PC-3 (cell line): ENCODE data around the gene TMEM184A. TPM values are rescaled to one million over a fixed set of nuclear protein-coding genes. Genes with fewer than 3 reads are reported as not detected.

Experiments used
- ATAC-seq: fragments of 200-7000 bp; cut with Tn5 transposase; 2 replicates; pipeline ENCODE4 v1.9.1; 2020; ENCODE audit warnings: mild to moderate bottlenecking, moderate library complexity
- BruUV-seq: library from RNA; stranded (reverse); fragments of 400-500 nt; replicated peaks from 2 replicates; lab custom pipeline; 2021; lab: Mats Ljungman, UMichigan
- CTCF ChIA-PET: fragments of 300-600 bp; sonication (Branson Sonifier 250); formaldehyde crosslinking; loops from one replicate; lab custom pipeline; 2022; ENCODE audit warnings: antibody characterized with exemption; lab: Charles Lee
- POLR2A ChIA-PET: fragments of 300-600 bp; sonication (Branson Sonifier 250); formaldehyde crosslinking; loops from one replicate; lab custom pipeline; 2022; ENCODE audit warnings: antibody characterized with exemption; ENCODE audit not compliant: unreplicated experiment; lab: Charles Lee
- DNase-seq: peaks from one replicate; pipeline ENCODE4 v3.0.0-alpha.2; 2015
- H2AFZ ChIP-seq: fragments of 300-600 bp; sonication (generic); 2 replicates; pipeline ENCODE4 v1.6.0; 2016; ENCODE audit warnings: antibody characterized with exemption, low read length
- H3F3A ChIP-seq: fragments of 300-600 bp; sonication (generic); one replicate; pipeline ENCODE4 v1.6.0; 2017; ENCODE audit warnings: antibody characterized with exemption, low read length, control low read depth, mild to moderate bottlenecking; ENCODE audit not compliant: unreplicated experiment
- H3K27ac ChIP-seq: fragments of 300-600 bp; sonication (generic); 2 replicates; pipeline ENCODE4 v1.5.1; 2016; ENCODE audit warnings: mild to moderate bottlenecking, low read length
- H3K27me3 ChIP-seq: fragments of 300-600 bp; sonication (generic); 2 replicates; pipeline ENCODE4 v1.6.1; 2016; ENCODE audit warnings: low read length, mixed read lengths
- H3K36me3 ChIP-seq: fragments of 300-600 bp; sonication (generic); 2 replicates; pipeline ENCODE4 v1.6.1; 2016; ENCODE audit warnings: low read depth, mixed run types, low read length, mixed read lengths
- H3K4me1 ChIP-seq: fragments of 300-600 bp; sonication (generic); 2 replicates; pipeline ENCODE4 v1.5.1; 2016; ENCODE audit warnings: low read length; ENCODE audit not compliant: insufficient read depth
- H3K4me2 ChIP-seq: fragments of 300-600 bp; sonication (generic); 2 replicates; pipeline ENCODE4 v1.6.0; 2016; ENCODE audit warnings: low read length
- H3K4me3 ChIP-seq: fragments of 300-600 bp; sonication (generic); 2 replicates; pipeline ENCODE4 v1.5.1; 2016; ENCODE audit warnings: mild to moderate bottlenecking, low read length, mixed read lengths
- H3K79me2 ChIP-seq: fragments of 300-600 bp; sonication (generic); 2 replicates; pipeline ENCODE4 v1.6.1; 2017; ENCODE audit warnings: low read length, mixed read lengths
- H3K9ac ChIP-seq: fragments of 300-600 bp; sonication (generic); 2 replicates; pipeline ENCODE4 v1.6.0; 2016; ENCODE audit warnings: mild to moderate bottlenecking, low read length
- H3K9me2 ChIP-seq: fragments of 300-600 bp; sonication (generic); replicated peaks from 2 replicates; pipeline ENCODE4 v1.6.1; 2016; ENCODE audit warnings: mixed run types, low read length, mixed read lengths
- H3K9me3 ChIP-seq: fragments of 300-600 bp; sonication (generic); 2 replicates; pipeline ENCODE4 v1.6.1; 2016; ENCODE audit warnings: low read length, mixed read lengths
- H4K20me1 ChIP-seq: fragments of 300-600 bp; sonication (generic); 2 replicates; pipeline ENCODE4 v1.6.1; 2016; ENCODE audit warnings: low read length, mixed read lengths
- CTCF ChIP-seq: fragments of 300-600 bp; sonication (generic); conservative IDR thresholded peaks from 2 replicates; pipeline ENCODE4 v1.5.1; 2017; ENCODE audit warnings: antibody characterized with exemption, low read depth, mild to moderate bottlenecking, low read length
- EZH2 ChIP-seq: fragments of 300-600 bp; sonication (generic); IDR thresholded peaks from one replicate; pipeline ENCODE4 v1.6.1; 2017; ENCODE audit warnings: antibody characterized with exemption, mild to moderate bottlenecking, low read length; ENCODE audit not compliant: unreplicated experiment
- EZH2phosphoT487 ChIP-seq: fragments of 300-600 bp; sonication (generic); IDR thresholded peaks from 2 replicates; pipeline ENCODE4 v1.6.1; 2018; ENCODE audit warnings: mild to moderate bottlenecking, antibody characterized with exemption, low read length, borderline replicate concordance
- intact Hi-C: fragments of 100-400 bp; cut with micrococcal nuclease; formaldehyde crosslinking; loops from 2 replicates; pipeline ENCODE4 v1.9.0; 2023
- total RNA-seq: library from RNA; depleted of rRNA; stranded (reverse); fragments of >200 nt; gene quantifications from 2 replicates; pipeline ENCODE4 v1.2.3, GENCODE V29; 2014

TMEM184A gene
- total RNA-seq, 1 experiment from 2014 or later: 23.1 TPM

DNA sequence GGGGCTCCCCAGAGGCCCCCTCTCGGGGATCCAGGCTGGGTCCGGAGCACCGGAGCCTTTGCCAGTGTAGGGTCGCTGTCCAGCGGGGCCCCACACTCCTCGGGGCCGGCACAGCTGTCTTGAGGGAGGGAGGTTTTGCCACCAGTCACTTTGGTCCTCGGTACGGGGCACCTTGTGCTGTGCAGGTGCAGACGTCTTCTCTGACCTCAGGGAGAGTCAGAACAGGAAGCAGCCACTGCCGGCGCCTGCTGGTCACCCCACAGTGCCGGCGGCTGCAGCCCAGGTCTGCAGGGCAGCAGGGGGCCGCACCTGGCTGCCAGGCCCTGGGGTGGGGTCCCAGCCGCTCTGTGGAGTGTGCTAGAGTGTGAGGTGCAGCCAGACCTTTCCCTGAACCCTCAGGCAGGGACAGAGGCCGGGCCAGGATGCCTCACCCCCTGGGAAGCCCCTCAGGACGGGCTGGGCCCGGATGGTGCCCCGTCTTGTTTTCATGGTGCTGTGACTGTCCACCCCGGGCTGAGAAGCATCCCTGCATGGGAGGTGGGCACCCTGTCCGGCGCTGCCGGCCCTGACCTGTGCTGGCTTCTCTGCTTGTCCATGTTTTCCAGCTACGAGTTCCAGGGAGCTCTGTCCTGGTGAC, 17.3 kb downstream of the TMEM184A start:
- Histone ChIP-seq H2AFZ (no peak overlapping the region), H3K9me3 (no peaks in the 10 kb centered on the region), H3K4me2 (no peak overlapping the region), H3K79me2 (peaks cover 63% of the 10 kb centered on the region), H3K4me1 (peaks cover 29% of the 10 kb centered on the region), H3K4me3 (no peak overlapping the region), H3F3A (no peaks in the 10 kb centered on the region), H4K20me1 (peaks cover 8% of the 10 kb centered on the region; the same call in 1 of the 2 replicates), H3K27me3 (no peaks in the 10 kb centered on the region), H3K36me3 (peaks cover 12% of the 10 kb centered on the region), H3K9me2 (no peaks in the 10 kb centered on the region), H3K27ac (0 out of 2 replicates have a peak overlapping the region, but pooled peaks have one; percentile 5), H3K9ac (no peak overlapping the region)
- ChIA-PET POLR2A (no interaction called here), CTCF (no interaction called here)
- BruUV-seq: no TSS peak
- ATAC-seq: no peak
- intact Hi-C loops: no loop called here
- TF ChIP-seq EZH2phosphoT487: no peak
- no peak for TF ChIP-seq EZH2
- no peak for TF ChIP-seq CTCF
- DNase-seq: no peak

DNA sequence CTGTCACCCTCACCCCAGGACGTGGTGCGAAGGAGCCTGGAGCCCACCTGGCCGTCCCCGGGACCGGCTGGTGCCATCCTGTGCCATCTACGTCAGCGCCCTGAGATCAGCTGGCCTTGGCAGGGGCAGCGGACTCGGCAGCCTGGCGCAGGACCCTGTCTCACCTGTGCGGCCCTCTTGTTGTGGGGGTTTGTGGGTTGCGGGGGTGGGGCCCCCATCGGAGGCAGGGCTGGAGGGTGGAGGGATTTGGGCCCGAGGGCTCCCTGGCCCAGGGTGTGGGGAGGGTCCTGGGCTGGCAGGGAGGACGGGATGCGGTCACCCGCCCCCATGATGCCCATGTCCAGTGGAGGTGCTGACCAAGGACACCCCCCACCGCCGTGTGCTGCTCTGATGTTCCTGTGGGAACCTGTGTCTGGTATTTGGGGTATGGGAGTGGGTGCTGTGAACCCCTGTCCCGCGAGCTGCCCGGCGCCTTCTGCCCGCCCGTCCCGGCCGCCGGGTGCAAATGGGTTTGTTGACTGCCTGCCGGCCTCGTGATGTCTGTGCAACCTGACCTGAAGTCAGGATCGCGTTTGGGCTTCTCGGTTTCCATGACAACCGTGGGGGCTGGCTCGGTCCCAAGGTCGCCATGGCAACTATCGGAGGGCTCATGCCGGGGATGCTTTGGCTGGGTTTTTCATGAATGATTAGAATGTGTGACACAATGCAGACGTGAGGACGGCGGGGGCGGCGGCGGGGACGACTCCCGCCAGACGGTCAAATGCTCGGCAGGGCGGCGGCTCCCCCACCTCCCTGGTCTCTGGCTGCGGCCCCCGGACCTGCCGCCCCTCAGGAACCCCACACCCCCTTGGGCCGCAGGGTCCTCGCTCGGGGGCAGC, 18.2 kb downstream of the TMEM184A start:
- intact Hi-C loops: loop anchor here (1.0 kb wide), 1 partner anchor 18 kb away; no protein-coding TSS in a partner anchor
- ChIA-PET CTCF (interaction anchor here (1.2 kb wide), 1 partner anchor 18 kb away, joined by 6 read pairs; the partner anchor contains the start of gene TMEM184A), POLR2A (interaction anchor here (1.1 kb wide), 1 partner anchor 18 kb away, joined by 12 read pairs; the partner anchor contains the start of gene TMEM184A)
- TSS peak; percentile 38 for BruUV-seq
- Histone ChIP-seq H3K4me3 (peak overlapping the region; percentile 68), H3K36me3 (peaks cover 12% of the 10 kb centered on the region), H3K9ac (peak overlapping the region; percentile 96), H3K9me3 (no peaks in the 10 kb centered on the region), H4K20me1 (peaks cover 8% of the 10 kb centered on the region; the same call in 1 of the 2 replicates), H3K4me1 (peaks cover 36% of the 10 kb centered on the region), H3K27me3 (no peaks in the 10 kb centered on the region), H3K79me2 (peaks cover 71% of the 10 kb centered on the region), H2AFZ (no peak overlapping the region), H3K4me2 (peak overlapping the region; percentile 91), H3F3A (no peaks in the 10 kb centered on the region), H3K9me2 (no peaks in the 10 kb centered on the region), H3K27ac (peak overlapping the region; percentile 96)
- no peak for ATAC-seq
- TF ChIP-seq EZH2 (no peak), EZH2phosphoT487 (no peak), CTCF (no peak)
- DNase-seq: peak; percentile 20
